Subcutaneous abdominal adipose tissue (tissue), 5 donors: ENCODE results near the gene CORO6.
A peak's percentile ranks its signal among the peaks of the same experiment; 100 is the strongest.

ENCODE experiments used
- H3K27ac ChIP-seq: one replicate; pipeline ENCODE4 v1.7.0; 2013; ENCODE audit warnings: low read depth, mild to moderate bottlenecking, inconsistent platforms, low read length, moderate library complexity
- H3K27me3 ChIP-seq, 5 donors: one replicate each; pipeline ENCODE4 v1.7.0; 2013; ENCODE audit warnings: low read length in 5 of 5, inconsistent platforms in 1 of 5; ENCODE audit not compliant: control insufficient read depth in 5 of 5, insufficient read depth in 4 of 5
- H3K36me3 ChIP-seq, 5 donors: one replicate each; pipeline ENCODE4 v1.7.0; 2013; ENCODE audit warnings: low read length in 5 of 5; ENCODE audit not compliant: control insufficient read depth in 5 of 5, insufficient read depth in 5 of 5
- H3K4me1 ChIP-seq, 5 donors: one replicate each; pipeline ENCODE4 v1.7.0; 2013; ENCODE audit warnings: low read length in 5 of 5, mild to moderate bottlenecking in 3 of 5, moderate library complexity in 1 of 5; ENCODE audit not compliant: control insufficient read depth in 5 of 5, insufficient read depth in 5 of 5
- H3K4me3 ChIP-seq, 5 donors: one replicate each; pipeline ENCODE4 v1.7.0; 2013; ENCODE audit warnings: low read length in 5 of 5, low read depth in 1 of 5
- H3K9ac ChIP-seq, 5 donors: one replicate each; pipeline ENCODE4 v1.7.0; 2013; ENCODE audit warnings: low read length in 5 of 5, mild to moderate bottlenecking in 4 of 5, moderate library complexity in 3 of 5
- H3K9me3 ChIP-seq, 5 donors: one replicate each; pipeline ENCODE4 v1.7.0; 2013; ENCODE audit warnings: low read length in 5 of 5; ENCODE audit not compliant: control insufficient read depth in 5 of 5
- donor health status: healthy.
- donor health status: healthy.
- donor health status: healthy.
- donor health status: healthy.
- donor health status: healthy.

The CORO6 gene

GRCh38 chr17:29567554-29568330 lies 55.0 kb downstream of the CORO6 start:
- Histone ChIP-seq H3K9me3 (no peaks in the 10 kb centered on the region), H3K4me3 (peak overlapping the region; percentile 76 to 98 (median 87)), H3K9ac (peak overlapping the region in 4 of 5 donors; percentile 56 to 81 (median 72)), H3K27me3 (no peaks in the 10 kb centered on the region), H3K36me3 (peaks cover 0 to 13% (median 2%) of the 10 kb centered on the region in 5 donors), H3K27ac (peak overlapping the region; percentile 78), H3K4me1 (peaks cover 10 to 83% (median 76%) of the 10 kb centered on the region in 5 donors)

GRCh38 chr17:29567304-29567553 lies 55.5 kb downstream of the CORO6 start:
- Histone ChIP-seq H3K4me1 (peaks cover 10 to 85% (median 78%) of the 10 kb centered on the region in 5 donors), H3K9ac (peak overlapping the region in 3 of 5 donors; percentile 56 to 81 (median 57))

GRCh38 chr17:29566473-29567303 lies 56.0 kb downstream of the CORO6 start, which contains the start of gene ABHD15:
Gene ABHD15 (minus strand): TSS chr17:29567037. CDS start chr17:29566966, 71 bp downstream.
- no peaks in the 10 kb centered on the region for H3K9me3 ChIP-seq
- H3K36me3 ChIP-seq: peaks cover 0 to 14% (median 12%) of the 10 kb centered on the region in 5 donors
- no peaks in the 10 kb centered on the region for H3K27me3 ChIP-seq
- peak within 1 kb of the TSS; percentile 76 to 98 (median 87) for H3K4me3 ChIP-seq
- peak within 1 kb of the TSS; percentile 78 for H3K27ac ChIP-seq
- peaks cover 16 to 85% (median 78%) of the 10 kb centered on the region in 5 donors for H3K4me1 ChIP-seq
- peak within 1 kb of the TSS in 4 of 5 donors; percentile 60 to 81 (median 74) for H3K9ac ChIP-seq

More at GRCh38 chr17:29567304-29567553, 55.5 kb downstream of the CORO6 start:
- Histone ChIP-seq H3K9me3 (no peaks in the 10 kb centered on the region), H3K27ac (peak overlapping the region; percentile 78), H3K36me3 (peaks cover 0 to 16% (median 8%) of the 10 kb centered on the region in 5 donors), H3K4me3 (peak overlapping the region in 4 of 5 donors; percentile 76 to 92 (median 84)), H3K27me3 (no peaks in the 10 kb centered on the region)

GRCh38 chr17:29565643-29566472 lies 56.9 kb downstream of the CORO6 start:
- Histone ChIP-seq H3K9me3 (no peaks in the 10 kb centered on the region), H3K9ac (peak overlapping the region; percentile 26 to 72 (median 67)), H3K36me3 (peaks cover 0 to 14% (median 10%) of the 10 kb centered on the region in 5 donors), H3K4me3 (peak overlapping the region; percentile 71 to 90 (median 74)), H3K27ac (peak overlapping the region; percentile 41), H3K27me3 (no peaks in the 10 kb centered on the region), H3K4me1 (peaks cover 17 to 85% (median 78%) of the 10 kb centered on the region in 5 donors)
